Kidney capillary endothelial cell (primary cell): ENCODE results near the gene MAPK8IP1.
"Not testable (repeated sequence)": the region's sequence is repeated elsewhere in the genome, so short reads cannot be mapped to it uniquely, and the experiment has no call there.

ENCODE experiments used
- DNase-seq: peaks from one replicate; pipeline ENCODE4 v3.0.0-alpha.2; 2018; ENCODE audit warnings: low spot score

Gene MAPK8IP1

DNA sequence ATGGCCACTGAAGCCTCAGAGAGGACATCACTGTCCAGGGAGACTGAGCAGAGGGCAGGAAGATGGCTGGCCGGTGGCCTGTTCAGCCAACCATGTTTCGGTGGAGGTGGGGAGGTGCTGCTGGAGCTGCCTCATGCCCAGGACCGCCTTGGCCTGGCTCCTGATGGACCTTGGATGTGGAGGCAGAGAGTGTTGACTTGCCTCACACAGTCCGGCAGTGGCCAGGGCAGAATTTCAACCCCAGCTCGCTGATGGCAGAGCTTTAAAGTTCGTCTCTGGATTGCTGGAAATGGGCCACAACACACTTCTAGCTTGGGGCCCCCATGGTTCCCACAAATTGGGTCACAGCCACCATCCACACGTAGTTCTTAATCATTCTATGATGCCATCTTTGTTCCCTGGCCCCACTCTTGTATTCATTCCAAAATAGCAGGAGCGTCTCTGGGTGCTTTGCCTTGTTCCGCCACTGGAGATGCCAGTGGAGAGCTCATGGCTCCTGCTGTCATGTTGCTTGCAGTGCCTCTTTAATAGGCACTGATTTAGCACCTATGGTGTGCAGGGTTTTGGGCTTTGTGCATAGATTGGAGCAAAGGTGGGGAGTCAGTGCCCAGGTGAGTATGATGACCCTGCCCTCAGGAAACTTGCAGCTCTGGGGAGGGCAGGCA lies 5.6 kb downstream of the MAPK8IP1 start:
- no peak for DNase-seq

DNA sequence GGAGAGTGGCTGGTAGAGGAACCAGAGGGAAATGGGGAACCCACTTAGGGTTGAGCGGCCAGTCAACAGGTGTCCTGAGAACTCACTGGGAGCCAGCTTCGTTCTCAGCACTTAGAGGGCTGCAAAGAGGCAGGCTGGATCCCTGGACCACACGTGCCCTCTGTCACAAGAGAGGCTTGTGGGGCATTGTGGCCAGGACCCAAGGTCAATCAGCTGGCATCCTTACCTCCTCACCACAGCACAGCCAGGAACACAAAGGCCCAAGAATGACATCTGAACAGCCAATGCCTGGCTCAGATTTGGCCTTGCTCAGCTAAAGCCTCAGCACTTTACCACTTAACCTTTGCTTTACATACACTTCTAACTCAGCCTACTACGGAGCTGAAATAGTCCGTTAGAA lies 7.4 kb downstream of the MAPK8IP1 start:
- no peak for DNase-seq

DNA sequence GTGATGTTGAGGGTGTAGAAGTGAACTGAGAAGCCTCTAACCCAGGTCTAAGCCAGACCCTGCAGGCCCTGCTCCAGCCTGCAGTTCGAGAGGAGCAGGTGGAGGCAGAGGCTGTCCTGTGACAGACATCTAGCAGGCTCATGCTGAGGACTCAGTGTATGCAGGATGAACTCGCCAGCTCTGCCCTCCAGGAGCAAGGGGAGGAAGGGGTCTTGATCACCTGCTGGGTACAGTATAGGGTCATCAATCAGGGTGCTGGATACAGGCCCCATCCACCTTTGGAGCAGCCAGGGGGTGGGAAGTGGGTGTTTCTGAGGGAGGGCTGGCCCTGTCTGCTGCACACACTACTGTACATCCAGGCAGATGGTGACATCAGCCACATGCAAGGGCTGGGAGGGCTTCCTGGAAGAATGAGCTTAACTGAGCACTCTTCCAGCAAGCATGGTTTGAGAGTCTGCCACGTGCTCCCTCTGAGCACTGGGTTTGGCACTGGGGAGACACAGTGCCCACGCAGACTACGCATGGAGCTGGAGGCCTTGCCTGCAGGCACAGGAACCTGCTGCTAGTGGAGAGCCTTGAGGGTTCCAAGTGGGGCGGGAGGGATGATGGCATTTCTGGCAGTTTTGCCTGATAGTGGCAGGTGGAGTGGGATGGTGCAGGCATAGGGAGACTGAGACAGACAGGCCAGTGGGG lies 9.2 kb downstream of the MAPK8IP1 start:
- DNase-seq: no peak

DNA sequence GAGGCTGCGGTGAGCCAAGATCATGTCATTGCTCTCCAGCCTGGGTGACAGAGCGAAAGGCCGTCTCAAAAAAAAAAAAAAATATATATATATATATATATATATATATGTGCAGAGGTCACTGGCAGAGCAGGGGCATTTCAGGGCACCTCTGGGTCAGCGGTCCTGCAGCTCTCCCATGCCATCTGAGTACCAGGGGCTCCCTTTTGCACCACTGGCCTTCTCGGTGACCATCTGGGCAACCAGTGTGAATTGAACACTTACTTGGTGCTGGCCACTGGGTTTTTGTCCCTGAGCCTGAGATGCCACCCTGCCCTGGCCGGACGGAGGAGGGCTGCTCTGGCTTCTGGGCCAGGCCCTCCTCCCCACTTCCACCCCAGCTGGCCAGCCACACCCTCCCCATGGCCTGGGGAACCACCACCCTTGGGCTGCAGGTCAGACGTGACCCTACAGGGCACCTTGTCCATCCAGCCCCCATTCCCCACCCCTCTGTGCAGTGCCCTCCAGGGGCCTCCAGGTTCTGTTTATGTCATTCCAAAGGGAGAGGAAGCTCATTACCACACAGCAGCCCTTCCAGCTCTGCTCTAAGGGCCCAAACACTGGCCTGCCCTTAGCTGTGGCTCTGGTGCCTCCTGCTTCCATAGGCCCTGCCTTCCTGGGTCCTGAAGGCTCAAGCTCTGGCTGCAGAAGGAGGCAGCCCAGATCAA lies 10.3 kb downstream of the MAPK8IP1 start:
- DNase-seq: no peak

DNA sequence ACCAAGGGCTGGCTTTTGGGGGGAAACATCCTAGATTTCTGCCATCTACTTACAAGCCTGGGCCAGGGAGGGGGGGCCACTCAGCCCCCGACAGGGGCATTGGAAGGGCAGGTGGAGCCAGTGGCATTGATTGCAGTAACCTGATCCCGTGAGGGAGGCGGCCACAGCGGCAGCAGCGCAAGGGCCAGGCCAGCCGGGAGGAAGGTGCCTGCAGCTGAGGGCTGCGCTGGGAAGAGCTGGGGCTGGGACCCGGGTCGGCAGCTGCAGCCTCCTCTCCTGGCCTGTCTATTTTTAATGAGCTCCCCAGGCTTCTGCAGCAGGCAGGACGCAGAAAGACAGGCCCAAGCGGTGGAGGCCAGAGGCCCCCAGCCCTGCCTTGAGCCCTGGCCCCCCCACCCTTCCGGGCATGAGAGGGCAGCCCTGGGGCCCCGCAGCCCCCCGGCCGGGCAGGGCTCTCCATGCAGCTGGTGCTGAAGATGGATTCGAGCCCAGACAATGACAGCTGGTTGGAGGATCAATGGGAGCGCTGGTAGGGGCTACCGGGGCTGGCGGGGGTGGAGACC lies 11.1 kb downstream of the MAPK8IP1 start:
- no peak for DNase-seq

DNA sequence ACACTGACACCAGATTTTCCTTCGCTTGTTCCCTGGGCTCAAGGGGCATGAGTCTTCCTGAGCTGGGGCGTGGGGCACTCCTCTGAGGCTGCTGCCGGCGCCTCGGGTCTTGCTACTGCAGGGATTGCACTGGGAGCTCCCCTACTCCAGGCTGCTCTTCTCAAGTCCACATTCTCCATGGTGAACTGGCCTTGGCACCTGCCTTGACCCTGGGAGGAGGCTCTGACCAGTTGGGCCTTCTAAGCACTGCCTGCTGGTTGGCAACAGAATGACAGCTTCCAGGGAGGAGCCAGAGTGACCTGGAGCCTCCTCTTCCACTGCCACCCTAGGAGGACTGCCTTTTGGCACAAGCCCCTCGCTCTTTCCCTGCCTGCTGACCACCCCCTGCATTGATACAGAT lies 12.1 kb downstream of the MAPK8IP1 start:
- no peak for DNase-seq

DNA sequence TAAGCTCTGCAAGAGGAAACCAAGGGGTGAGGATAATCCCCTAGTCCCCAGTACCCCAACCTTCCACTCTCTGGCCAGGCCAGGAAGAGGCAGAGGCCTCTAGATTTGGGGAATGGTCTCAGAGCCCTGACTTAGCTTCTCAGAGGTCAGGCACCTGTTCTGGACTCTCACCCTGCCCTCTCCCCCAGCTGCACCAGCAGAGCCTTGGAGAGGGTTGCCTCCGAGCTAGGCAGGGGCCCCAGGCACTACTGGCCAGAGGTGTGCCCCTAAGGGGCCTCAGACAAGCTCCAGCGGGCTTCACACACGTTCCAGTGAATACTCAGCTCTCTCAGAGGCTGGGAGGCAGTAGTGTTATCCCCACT lies 13.6 kb downstream of the MAPK8IP1 start:
- no peak for DNase-seq

DNA sequence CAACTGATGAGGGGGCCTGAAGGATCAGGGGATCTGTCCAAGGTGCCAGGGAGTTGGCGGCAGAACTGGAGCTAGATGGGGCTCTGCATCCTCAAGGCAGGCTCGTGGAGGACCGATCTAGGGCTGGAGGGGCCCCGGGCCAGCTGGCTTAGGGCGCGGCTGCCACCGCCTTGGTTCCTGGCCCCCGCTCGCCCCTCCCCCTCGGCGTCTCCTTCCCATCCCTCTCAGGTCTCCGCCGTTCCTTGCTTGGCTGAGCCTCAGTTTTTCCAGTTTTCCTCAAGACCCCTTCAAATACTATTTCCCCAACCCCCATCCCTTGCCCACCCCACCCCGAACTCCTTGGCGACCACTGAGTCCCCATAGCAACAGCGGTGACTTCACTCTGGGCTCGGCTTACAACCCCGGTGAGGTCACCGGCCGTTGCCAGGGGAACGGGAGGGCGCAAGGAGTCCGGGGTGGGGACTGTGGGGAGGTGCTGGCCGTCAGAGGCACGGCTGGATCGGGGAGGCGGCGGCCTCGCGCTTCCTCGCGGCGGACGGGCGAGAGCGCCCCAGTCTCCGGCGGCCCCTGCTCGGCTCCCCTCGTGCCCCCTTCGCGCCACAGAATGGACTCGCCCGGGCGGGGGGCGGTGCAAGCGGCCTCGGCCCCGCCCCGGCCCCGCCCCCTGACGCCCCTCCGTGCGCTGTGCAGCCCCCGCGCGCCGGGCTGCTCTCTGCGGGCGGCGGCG lies 14.2 kb downstream of the MAPK8IP1 start:
- DNase-seq: peak; percentile 63

DNA sequence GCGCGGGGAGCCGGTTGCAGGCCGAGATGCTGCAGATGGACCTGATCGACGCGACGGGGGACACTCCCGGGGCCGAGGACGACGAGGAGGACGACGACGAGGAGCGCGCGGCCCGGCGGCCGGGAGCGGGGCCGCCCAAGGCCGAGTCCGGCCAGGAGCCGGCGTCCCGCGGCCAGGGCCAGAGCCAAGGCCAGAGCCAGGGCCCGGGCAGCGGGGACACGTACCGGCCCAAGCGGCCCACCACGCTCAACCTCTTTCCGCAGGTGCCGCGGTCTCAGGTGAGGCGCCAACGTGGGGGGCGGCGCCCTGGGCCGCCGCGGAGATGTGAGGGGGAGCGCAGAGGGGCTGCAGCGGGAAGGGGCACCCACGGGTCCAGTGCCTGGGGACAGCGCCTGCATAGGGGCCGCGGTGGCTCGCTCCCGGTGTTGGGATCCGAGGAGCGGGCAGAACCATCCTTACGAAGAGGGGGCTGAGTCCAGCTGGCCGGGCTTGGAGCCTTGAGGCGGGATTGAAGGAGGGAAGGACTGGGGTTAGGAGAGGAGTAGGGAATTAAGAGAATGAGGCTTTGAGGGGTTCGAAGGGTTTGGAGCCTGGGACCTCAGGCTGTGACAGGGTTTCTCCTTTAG lies 14.8 kb downstream of the MAPK8IP1 start:
- not testable (repeated sequence) for DNase-seq

DNA sequence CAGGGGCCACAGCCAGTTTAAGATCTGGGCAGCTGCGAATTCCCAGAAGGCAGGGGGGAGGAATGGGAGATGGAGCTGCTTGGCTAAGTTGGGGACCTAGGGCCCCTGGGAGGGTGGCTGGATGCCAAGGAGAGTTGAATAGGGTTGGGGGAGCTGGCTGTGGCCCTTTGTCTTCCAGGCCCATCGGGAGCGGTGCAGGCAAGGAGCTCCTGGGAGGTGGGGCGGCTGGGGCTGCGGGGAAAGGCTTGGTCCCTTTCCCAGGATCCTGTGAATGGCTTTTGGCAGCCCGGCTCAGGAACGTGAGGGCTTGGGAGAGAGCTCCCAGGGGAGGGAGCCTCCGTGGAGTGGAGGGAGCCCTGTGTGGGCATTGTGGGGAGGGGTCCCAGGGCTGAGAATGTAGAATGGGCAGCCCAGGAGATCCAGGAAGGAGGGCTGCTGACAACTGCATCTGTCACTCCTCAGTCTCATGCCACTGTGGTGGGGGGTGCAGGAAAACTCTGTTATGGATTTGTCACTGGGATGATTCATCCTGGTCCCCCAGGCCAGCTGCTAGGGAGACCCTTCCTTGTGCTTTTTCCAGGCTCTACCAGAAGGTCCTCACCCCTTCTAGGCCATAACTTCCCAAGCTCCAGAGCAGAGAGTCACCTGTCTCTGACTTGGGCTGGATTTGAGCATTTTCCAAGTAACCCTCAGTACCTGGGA lies 15.6 kb downstream of the MAPK8IP1 start:
- no peak for DNase-seq

DNA sequence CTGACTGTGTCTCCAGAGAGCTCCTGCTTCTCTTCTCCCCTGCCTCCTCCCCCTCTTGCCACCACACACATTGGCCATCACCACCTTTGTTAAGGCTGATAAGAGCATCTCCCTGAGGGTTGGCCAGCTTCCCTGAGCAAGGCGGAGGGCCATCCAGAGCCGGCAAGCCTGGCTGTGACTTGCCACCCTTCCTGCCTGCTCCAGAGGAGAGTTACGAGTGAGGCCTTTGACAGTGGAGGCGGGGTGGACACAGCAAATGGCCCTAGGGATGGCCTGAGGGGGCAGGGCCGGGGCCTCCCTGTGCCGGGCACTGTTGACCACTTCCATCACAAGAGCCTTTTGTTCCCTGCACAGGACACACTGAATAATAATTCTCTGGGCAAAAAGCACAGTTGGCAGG lies 16.2 kb downstream of the MAPK8IP1 start:
- DNase-seq: no peak

DNA sequence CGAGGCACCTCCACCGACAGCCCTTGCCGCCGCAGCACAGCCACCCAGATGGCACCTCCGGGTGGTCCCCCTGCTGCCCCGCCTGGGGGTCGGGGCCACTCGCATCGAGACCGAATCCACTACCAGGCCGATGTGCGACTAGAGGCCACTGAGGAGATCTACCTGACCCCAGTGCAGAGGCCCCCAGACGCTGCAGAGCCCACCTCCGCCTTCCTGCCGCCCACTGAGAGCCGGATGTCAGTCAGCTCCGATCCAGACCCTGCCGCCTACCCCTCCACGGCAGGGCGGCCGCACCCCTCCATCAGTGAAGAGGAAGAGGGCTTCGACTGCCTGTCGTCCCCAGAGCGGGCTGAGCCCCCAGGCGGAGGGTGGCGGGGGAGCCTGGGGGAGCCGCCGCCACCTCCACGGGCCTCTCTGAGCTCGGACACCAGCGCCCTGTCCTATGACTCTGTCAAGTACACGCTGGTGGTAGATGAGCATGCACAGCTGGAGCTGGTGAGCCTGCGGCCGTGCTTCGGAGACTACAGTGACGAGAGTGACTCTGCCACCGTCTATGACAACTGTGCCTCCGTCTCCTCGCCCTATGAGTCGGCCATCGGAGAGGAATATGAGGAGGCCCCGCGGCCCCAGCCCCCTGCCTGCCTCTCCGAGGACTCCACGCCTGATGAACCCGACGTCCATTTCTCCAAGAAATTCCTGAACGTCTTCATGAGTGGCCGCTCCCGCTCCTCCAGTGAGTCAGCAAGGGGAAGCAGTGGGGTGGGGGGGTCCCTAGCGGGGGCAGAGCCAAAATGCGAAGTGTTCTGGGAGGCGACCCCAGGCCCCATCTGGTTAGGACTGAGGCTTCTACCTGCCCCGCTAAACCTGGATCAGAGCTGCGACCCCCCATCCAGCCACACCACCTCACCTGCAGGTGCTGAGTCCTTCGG lies 17.3 kb downstream of the MAPK8IP1 start:
- DNase-seq: no peak

DNA sequence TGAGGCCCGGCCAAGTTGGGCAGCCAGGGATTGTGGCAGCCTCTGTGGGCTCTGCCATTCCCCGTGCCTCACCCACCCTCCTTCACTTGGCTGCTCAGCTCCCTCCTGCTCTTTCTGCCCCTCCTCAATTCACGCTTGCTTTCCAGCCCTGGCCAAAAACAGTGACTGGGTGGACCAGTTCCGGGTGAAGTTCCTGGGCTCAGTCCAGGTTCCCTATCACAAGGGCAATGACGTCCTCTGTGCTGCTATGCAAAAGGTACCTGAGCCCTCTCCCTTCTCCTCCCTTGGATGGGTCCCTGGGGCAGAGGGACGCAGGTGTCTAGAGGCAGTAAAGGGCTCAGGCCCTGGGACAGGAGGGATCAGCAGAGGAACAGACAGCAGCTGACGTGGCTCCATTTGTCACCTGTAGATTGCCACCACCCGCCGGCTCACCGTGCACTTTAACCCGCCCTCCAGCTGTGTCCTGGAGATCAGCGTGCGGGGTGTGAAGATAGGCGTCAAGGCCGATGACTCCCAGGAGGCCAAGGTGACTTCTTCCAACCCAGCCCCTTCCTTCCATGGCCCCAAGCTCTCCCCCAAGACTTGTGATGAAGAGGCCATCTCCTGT lies 19.0 kb downstream of the MAPK8IP1 start:
- DNase-seq: no peak

DNA sequence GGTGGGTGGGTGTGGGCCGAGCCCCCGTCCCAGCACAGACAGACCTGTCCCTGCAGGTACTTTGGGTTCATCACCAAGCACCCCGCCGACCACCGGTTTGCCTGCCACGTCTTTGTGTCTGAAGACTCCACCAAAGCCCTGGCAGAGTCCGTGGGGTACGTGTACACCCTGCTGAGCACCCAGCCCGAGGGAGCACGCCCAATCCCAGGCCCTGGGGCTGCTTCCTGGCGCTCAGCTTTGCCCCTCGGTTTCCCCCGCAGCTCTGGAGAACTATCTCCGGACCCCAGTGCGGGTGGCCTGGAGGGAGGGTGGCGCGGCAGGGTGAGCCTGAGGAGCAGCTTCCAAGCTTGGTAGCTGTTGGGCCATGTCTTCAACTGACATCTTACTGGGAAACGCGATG lies 19.6 kb downstream of the MAPK8IP1 start:
- DNase-seq: no peak

DNA sequence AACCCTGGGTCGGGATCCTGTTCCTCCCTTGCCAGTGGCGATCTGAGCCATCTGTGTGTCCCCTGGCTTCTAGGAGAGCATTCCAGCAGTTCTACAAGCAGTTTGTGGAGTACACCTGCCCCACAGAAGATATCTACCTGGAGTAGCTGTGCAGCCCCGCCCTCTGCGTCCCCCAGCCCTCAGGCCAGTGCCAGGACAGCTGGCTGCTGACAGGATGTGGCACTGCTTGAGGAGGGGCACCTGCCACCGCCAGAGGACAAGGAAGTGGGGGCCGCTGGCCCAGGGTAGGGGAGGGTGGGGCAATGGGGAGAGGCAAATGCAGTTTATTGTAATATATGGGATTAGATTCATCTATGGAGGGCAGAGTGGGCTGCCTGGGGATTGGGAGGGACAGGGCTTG lies 20.1 kb downstream of the MAPK8IP1 start:
- DNase-seq: not testable (repeated sequence)

DNA sequence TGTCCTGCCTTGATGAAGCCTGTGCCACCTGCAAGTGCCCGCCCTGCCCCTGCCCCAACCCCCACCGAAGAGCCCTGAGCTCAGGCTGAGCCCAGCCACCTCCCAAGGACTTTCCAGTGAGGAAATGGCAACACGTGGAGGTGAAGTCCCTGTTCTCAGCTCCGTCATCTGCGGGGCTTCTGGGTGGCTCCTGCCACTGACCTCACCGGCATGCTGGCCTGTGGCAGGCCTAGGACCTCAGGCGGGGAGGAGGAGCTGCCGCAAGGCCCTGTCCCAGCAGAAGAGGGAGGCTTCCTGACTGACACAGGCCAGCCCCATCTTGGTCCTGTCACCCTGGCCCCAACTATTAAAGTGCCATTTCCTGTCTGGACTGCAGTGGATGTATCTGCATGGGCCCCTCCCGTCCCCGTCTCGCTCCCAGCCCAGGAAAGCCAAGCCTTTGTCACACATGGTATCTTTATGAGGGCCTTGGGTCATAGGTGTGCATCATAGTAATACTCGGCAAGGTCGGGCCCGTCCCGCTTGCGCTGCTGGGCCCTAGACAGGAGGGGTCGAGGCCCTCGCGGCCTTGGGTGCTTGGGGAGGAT lies 20.7 kb downstream of the MAPK8IP1 start:
- DNase-seq: peak; percentile 36

DNA sequence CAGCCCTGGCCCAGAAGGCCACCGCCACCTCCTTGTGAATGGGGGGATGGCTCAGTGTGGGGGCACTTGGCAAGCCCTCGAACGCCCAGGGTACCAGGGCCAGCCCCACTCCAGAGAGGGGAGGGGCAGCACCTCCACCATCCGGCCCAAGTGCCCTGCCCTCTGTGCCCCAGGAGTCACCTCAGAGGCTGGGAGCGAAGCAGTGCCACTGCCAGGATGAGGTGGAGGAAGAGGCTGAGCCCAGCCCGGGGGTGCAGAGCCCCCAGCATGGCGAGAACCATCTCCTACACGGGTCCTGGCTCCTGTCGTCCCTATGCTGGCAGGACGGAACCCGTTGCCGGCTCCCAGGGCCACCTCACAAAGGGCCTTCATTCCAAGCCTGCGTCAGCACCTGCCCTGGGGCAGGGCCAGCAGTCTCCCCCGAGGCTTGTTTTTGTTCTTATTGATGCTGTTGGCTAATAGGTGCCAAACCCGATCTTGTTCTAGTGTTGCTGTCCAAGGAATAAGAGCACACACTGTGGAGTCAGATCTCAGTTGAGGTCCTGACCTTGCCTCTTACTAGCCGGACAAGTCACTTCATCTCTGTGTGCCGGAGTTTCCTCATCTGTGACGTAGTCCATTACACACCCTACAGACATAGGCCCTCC lies 21.6 kb downstream of the MAPK8IP1 start, which contains the start of gene FREY1:
TSS of gene FREY1 (minus strand) at position 307 of the 647 bp plus-strand sequence. CDS start at position 281, 26 bp downstream.
- DNase-seq: no peak

DNA sequence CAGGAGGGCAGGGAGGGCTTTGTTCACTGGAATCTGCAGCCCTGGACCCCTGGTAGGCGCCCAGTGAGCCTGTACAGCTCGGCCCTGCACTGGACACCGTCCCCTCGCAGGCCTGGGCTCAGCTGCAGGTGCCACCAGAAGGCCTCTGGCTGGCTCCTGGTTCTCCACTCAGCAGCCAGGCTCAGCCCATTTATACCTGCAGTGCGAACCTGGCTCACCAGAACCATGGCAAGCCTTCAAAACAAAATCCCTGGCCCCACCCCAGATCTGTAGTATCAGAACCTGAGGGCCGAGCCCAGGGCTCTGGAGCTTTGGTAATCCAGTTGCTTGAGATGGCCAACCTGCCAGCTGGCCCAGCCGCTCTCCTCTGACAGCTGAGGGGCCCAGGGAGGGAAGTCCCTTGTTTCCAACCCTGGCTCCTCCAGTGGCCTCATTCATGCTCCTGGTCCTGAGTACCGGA lies 22.5 kb downstream of the MAPK8IP1 start:
- DNase-seq: no peak
